K562 (cell line): Measurements from ENCODE around the gene BAMBI. TPM values are rescaled to one million over a fixed set of nuclear protein-coding genes. Genes with fewer than 3 reads are reported as not detected.
A peak's percentile ranks its signal among the peaks of the same experiment; 100 is the strongest.

Experiments
- CBX5 ChIP-seq: IDR thresholded peaks from 2 replicates; pipeline ENCODE4 v1.6.1; 2014; ENCODE audit warnings: low read depth, borderline replicate concordance
- DACH1 ChIP-seq: fragments of 450-650 bp; IDR thresholded peaks from 2 replicates; pipeline ENCODE4 v1.6.1; 2018; ENCODE audit not compliant: partially characterized antibody
- E2F8 ChIP-seq: fragments of 450-650 bp; IDR thresholded peaks from 2 replicates; pipeline ENCODE4 v1.7.1; 2018; ENCODE audit warnings: mild to moderate bottlenecking, low read depth; ENCODE audit not compliant: partially characterized antibody
- FOXJ3 ChIP-seq: sonication (generic); formaldehyde crosslinking; IDR thresholded peaks from 2 replicates; pipeline ENCODE4 v1.4.0; 2020; ENCODE audit warnings: mild to moderate bottlenecking, missing genetic modification reagents
- HNRNPK ChIP-seq: fragments of 200-400 bp; formaldehyde crosslinking; IDR thresholded peaks from one replicate; pipeline ENCODE4 v1.6.1; 2018; ENCODE audit warnings: mild to moderate bottlenecking, low read depth, low read length; ENCODE audit not compliant: poor library complexity, severe bottlenecking
- ID3 ChIP-seq, 2 experiments: fragments of 250-450 bp in 1 of 2; fragments of 450-650 bp in 1 of 2; sonication (Bioruptor Pico) in 1 of 2; IDR thresholded peaks; 2 replicates each; pipeline versions ENCODE4 v1.6.1 to v1.8.0; 2016 to 2021; ENCODE audit warnings: mild to moderate bottlenecking in 2 of 2, moderate library complexity in 2 of 2, missing compliant biosample characterization in 1 of 2, missing genetic modification characterization in 1 of 2
- KDM2B ChIP-seq: fragments of 250-450 bp; sonication (Bioruptor Pico); IDR thresholded peaks from 2 replicates; pipeline ENCODE4 v1.8.0; 2021; ENCODE audit warnings: mild to moderate bottlenecking, moderate library complexity
- MYBL2 ChIP-seq, 2 experiments: fragments of 450-650 bp in 1 of 2; sonication (generic) in 1 of 2; formaldehyde crosslinking in 1 of 2; IDR thresholded peaks; 2 replicates each; pipeline versions ENCODE4 v1.6.1 to v1.8.1; 2017 to 2022; ENCODE audit warnings: borderline replicate concordance in 1 of 2, inconsistent platforms in 1 of 2, low read depth in 1 of 2, mild to moderate bottlenecking in 1 of 2, missing genetic modification reagents in 1 of 2, moderate library complexity in 1 of 2
- NFIC ChIP-seq: fragments of 450-650 bp; IDR thresholded peaks from 2 replicates; pipeline ENCODE4 v1.6.1; 2017; ENCODE audit warnings: mild to moderate bottlenecking, inconsistent platforms
- PTTG1 ChIP-seq: fragments of 450-650 bp; IDR thresholded peaks from 2 replicates; pipeline ENCODE4 v1.6.1; 2016; ENCODE audit warnings: low read depth, mild to moderate bottlenecking, missing genetic modification characterization, missing compliant biosample characterization
- RBM15 ChIP-seq: fragments of 200-400 bp; formaldehyde crosslinking; IDR thresholded peaks from 2 replicates; pipeline ENCODE4 v1.6.1; 2018; ENCODE audit warnings: mild to moderate bottlenecking, low read length, moderate library complexity; ENCODE audit not compliant: insufficient read depth
- RBM34 ChIP-seq: fragments of 200-400 bp; formaldehyde crosslinking; IDR thresholded peaks from 2 replicates; pipeline ENCODE4 v1.6.1; 2018; ENCODE audit warnings: low read length, borderline replicate concordance; ENCODE audit not compliant: insufficient read depth
- SMARCA4 ChIP-seq: fragments of 450-650 bp; IDR thresholded peaks from 2 replicates; pipeline ENCODE4 v1.6.1; 2016
- SMARCA5 ChIP-seq: fragments of 450-650 bp; IDR thresholded peaks from 2 replicates; pipeline ENCODE4 v1.6.1; 2016
- TAF1 ChIP-seq: IDR thresholded peaks from 2 replicates; pipeline ENCODE4 v1.6.1; 2011; ENCODE audit warnings: mild to moderate bottlenecking, low read length, moderate library complexity; ENCODE audit not compliant: insufficient read depth, control insufficient read depth, severe bottlenecking; ENCODE audit errors: extremely low read depth
- TAF15 ChIP-seq: fragments of 200-400 bp; formaldehyde crosslinking; IDR thresholded peaks from 2 replicates; pipeline ENCODE4 v1.6.1; 2017; ENCODE audit warnings: mild to moderate bottlenecking, low read depth, low read length, moderate library complexity
- YY1 ChIP-seq, 3 experiments: IDR thresholded peaks; 2 replicates each; pipeline ENCODE4 v1.6.1; 2011; ENCODE audit warnings: low read length in 2 of 3, mild to moderate bottlenecking in 2 of 3, moderate library complexity in 2 of 3, borderline replicate concordance in 1 of 3, control low read depth in 1 of 3, low read depth in 1 of 3; ENCODE audit not compliant: insufficient read depth in 3 of 3, insufficient replicate concordance in 2 of 3, control insufficient read depth in 1 of 3, insufficient read length in 1 of 3; ENCODE audit errors: extremely low read depth in 1 of 3
- ZBED1 ChIP-seq: IDR thresholded peaks from 2 replicates; pipeline ENCODE4 v1.6.1; 2014
- ZBTB43 ChIP-seq: sonication (generic); formaldehyde crosslinking; IDR thresholded peaks from 2 replicates; pipeline ENCODE4 v1.8.0; 2023; ENCODE audit warnings: mild to moderate bottlenecking, missing genetic modification reagents
- ZNF133 ChIP-seq: fragments of 250-450 bp; sonication (Bioruptor Pico); IDR thresholded peaks from 2 replicates; pipeline ENCODE4 v1.4.0; 2020; ENCODE audit warnings: mild to moderate bottlenecking
- ZNF224 ChIP-seq: sonication (generic); formaldehyde crosslinking; IDR thresholded peaks from 2 replicates; pipeline ENCODE4 v1.8.0; 2022; ENCODE audit warnings: mild to moderate bottlenecking, missing genetic modification reagents
- ZNF445 ChIP-seq: fragments of 250-450 bp; sonication (Bioruptor Pico); IDR thresholded peaks from 2 replicates; pipeline ENCODE4 v1.4.0; 2020; ENCODE audit warnings: low read depth, mild to moderate bottlenecking, moderate library complexity
- ZNF668 ChIP-seq: fragments of 250-450 bp; sonication (Bioruptor Pico); IDR thresholded peaks from 2 replicates; pipeline ENCODE4 v1.8.0; 2022; ENCODE audit warnings: mild to moderate bottlenecking, inconsistent platforms
- ZZZ3 ChIP-seq: fragments of 450-650 bp; IDR thresholded peaks from 2 replicates; pipeline ENCODE4 v1.6.1; 2016; ENCODE audit warnings: antibody characterized with exemption, mild to moderate bottlenecking, moderate library complexity
- polyA plus RNA-seq, 8 experiments: library from polyadenylated mRNA; depleted of rRNA in 4 of 8; stranded (reverse) in 5 of 8; unstranded in 3 of 8; fragments of >200 nt; fragmentation: Nextera tagmentation in 2 of 8; fragmentation: Illumina TruSeq in 1 of 8; extraction: Ambion mirVana in 2 of 8; extraction: Trizol in 1 of 8; gene quantifications; 2 replicates each; pipeline versions ENCODE4 v1.2.1 to v1.2.3, GENCODE V29; 2011 to 2014; ENCODE audit warnings: inconsistent platforms in 1 of 8, missing spikeins in 1 of 8
- total RNA-seq, 7 experiments: library from RNA; depleted of rRNA in 6 of 7; stranded (reverse); fragments of >200 nt in 6 of 7; fragmentation: Illumina TruSeq in 2 of 7; extraction: Trizol in 2 of 7; gene quantifications; 2 replicates each; pipeline versions ENCODE4 v1.2.1 to v1.2.3, GENCODE V29; 2011 to 2021; ENCODE audit warnings: low replicate concordance in 1 of 7

BAMBI gene
- total and polyA plus RNA-seq, 9 of the 15 experiments (the other 6 are each of a cell fraction or from before 2014, with no cell fraction given), result 2.0 to 21.8 (median 13.5) TPM

GRCh38 chr10:28678687-28679457 lies 1.6 kb downstream of the BAMBI start (continued):
- TF ChIP-seq KDM2B (CRISPR knock-in tag), result no peak
- no peak for TF ChIP-seq SMARCA5
- no peak for TF ChIP-seq TAF1
- no peak for TF ChIP-seq HNRNPK
- TF ChIP-seq ZNF668, result no peak
- no peak for TF ChIP-seq ZBED1
- TF ChIP-seq ZBTB43, result no peak
- TF ChIP-seq ZNF133 (CRISPR knock-in tag), result no peak
- no peak for TF ChIP-seq FOXJ3 (CRISPR knock-in tag)
- TF ChIP-seq ZNF445 (CRISPR knock-in tag), result no peak
- TF ChIP-seq TAF15, result no peak
- no peak for TF ChIP-seq ZZZ3
- TF ChIP-seq SMARCA4, result no peak
- TF ChIP-seq PTTG1 (tag), result no peak
- TF ChIP-seq ID3 (CRISPR knock-in tag; IDR thresholded peaks at IDR 0.05), result no peak
- no peak for TF ChIP-seq ID3 (tag; IDR thresholded peaks at IDR 0.05)
- no peak for TF ChIP-seq RBM15
- TF ChIP-seq RBM34, result no peak
- no peak for TF ChIP-seq E2F8
- peak; percentile 31; the same call in 1 of the 2 replicates for TF ChIP-seq NFIC
- no peak for TF ChIP-seq DACH1
- no peak for TF ChIP-seq CBX5
- TF ChIP-seq ZNF224, result no peak
- TF ChIP-seq MYBL2 (IDR thresholded peaks at IDR 0.05; ENCODE audit: low read depth), result no peak
- TF ChIP-seq MYBL2 (CRISPR knock-in tag; IDR thresholded peaks at IDR 0.05; ENCODE audit: borderline replicate concordance), result no peak
- peak in 1 of 3 experiments; percentile 65 for TF ChIP-seq YY1 (IDR thresholded peaks at IDR 0.05; ENCODE audit: borderline replicate concordance in 1 of 3, control insufficient read depth in 1 of 3, extremely low read depth in 1 of 3, insufficient read depth in 3 of 3, insufficient read length in 1 of 3, insufficient replicate concordance in 2 of 3, low read depth in 1 of 3, low read length in 2 of 3)
